ENCODE data around the gene ANP32B. TPM values are rescaled to one million over a fixed set of nuclear protein-coding genes. Genes with fewer than 3 reads are reported as not detected.
"Not testable (repeated sequence)": the region's sequence is repeated elsewhere in the genome, so short reads cannot be mapped to it uniquely, and the experiment has no call there.

The ANP32B gene
- polyA plus RNA-seq, 4 donors, result 221 to 258 (median 232) TPM

- no peak for DNase-seq (ENCODE audit: low read depth in 4 of 4, low spot score in 2 of 4)
These were observed 7.1 kb downstream of the ANP32B start for GRCh38 chr9:97990259-97990658.

- no peak for DNase-seq (ENCODE audit: low read depth in 4 of 4, low spot score in 2 of 4)
These were observed 8.7 kb downstream of the ANP32B start for GRCh38 chr9:97991818-97992217.

GRCh38 chr9:97992219-97992618 lies 9.1 kb downstream of the ANP32B start:
- DNase-seq (ENCODE audit: low read depth in 4 of 4, low spot score in 2 of 4), result no peak

GRCh38 chr9:97993000-97993399 lies 9.9 kb downstream of the ANP32B start:
- DNase-seq (ENCODE audit: low read depth in 4 of 4, low spot score in 2 of 4), result no peak

- DNase-seq (ENCODE audit: low read depth in 4 of 4, low spot score in 2 of 4), result no peak
These were observed 11.6 kb downstream of the ANP32B start for GRCh38 chr9:97994703-97995102.

- DNase-seq (ENCODE audit: low read depth in 4 of 4, low spot score in 2 of 4), result not testable (repeated sequence)
These were observed 13.5 kb downstream of the ANP32B start for GRCh38 chr9:97996676-97997075.

GRCh38 chr9:97997330-97998276 lies 14.5 kb downstream of the ANP32B start:
- DNase-seq (ENCODE audit: low read depth in 4 of 4, low spot score in 2 of 4), result no peak

GRCh38 chr9:98002808-98003207 lies 19.7 kb downstream of the ANP32B start:
- no peak for DNase-seq (ENCODE audit: low read depth in 4 of 4, low spot score in 2 of 4)

- DNase-seq (ENCODE audit: low read depth in 4 of 4, low spot score in 2 of 4), result no peak
These were observed 23.1 kb downstream of the ANP32B start for GRCh38 chr9:98006127-98006796.

GRCh38 chr9:98007251-98007928 lies 24.2 kb downstream of the ANP32B start:
- DNase-seq (ENCODE audit: low read depth in 4 of 4, low spot score in 2 of 4), result no peak

GRCh38 chr9:98008764-98009163 lies 25.6 kb downstream of the ANP32B start:
- no peak for DNase-seq (ENCODE audit: low read depth in 4 of 4, low spot score in 2 of 4)

- no peak for DNase-seq (ENCODE audit: low read depth in 4 of 4, low spot score in 2 of 4)
These were observed 26.3 kb downstream of the ANP32B start for GRCh38 chr9:98009437-98009836.

- no peak for DNase-seq (ENCODE audit: low read depth in 4 of 4, low spot score in 2 of 4)
These were observed 26.8 kb downstream of the ANP32B start for GRCh38 chr9:98009936-98010335.

- no peak for DNase-seq (ENCODE audit: low read depth in 4 of 4, low spot score in 2 of 4)
These were observed 27.3 kb downstream of the ANP32B start for GRCh38 chr9:98010445-98010844.

GRCh38 chr9:98011122-98011521 lies 28.0 kb downstream of the ANP32B start:
- DNase-seq (ENCODE audit: low read depth in 4 of 4, low spot score in 2 of 4), result no peak

GRCh38 chr9:98016137-98016680 lies 33.1 kb downstream of the ANP32B start:
- DNase-seq (ENCODE audit: low read depth in 4 of 4, low spot score in 2 of 4), result no peak

GRCh38 chr9:98017306-98017705 lies 34.2 kb downstream of the ANP32B start:
- no peak for DNase-seq (ENCODE audit: low read depth in 4 of 4, low spot score in 2 of 4)

- DNase-seq (ENCODE audit: low read depth in 4 of 4, low spot score in 2 of 4), result no peak
These were observed 35.2 kb downstream of the ANP32B start for GRCh38 chr9:98018347-98018746.

GRCh38 chr9:98019098-98019497 lies 36.0 kb downstream of the ANP32B start:
- no peak for DNase-seq (ENCODE audit: low read depth in 4 of 4, low spot score in 2 of 4)

- not testable (repeated sequence) for DNase-seq (ENCODE audit: low read depth in 4 of 4, low spot score in 2 of 4)
These were observed 36.7 kb downstream of the ANP32B start for GRCh38 chr9:98019869-98020268.

Data from left renal cortex interstitium (tissue), 4 donors.